K562 (cell line): ENCODE measurements around the gene PCOLCE2. TPM values are rescaled to one million over a fixed set of nuclear protein-coding genes. Genes with fewer than 3 reads are reported as not detected.

Experiments used
- ATAC-seq: fragments of 200-7000 bp; cut with Tn5 transposase; 3 replicates; pipeline ENCODE4 v1.9.1; 2020; ENCODE audit warnings: moderate library complexity
- BruUV-seq: library from RNA; stranded (reverse); fragments of 400-500 nt; replicated peaks from 2 replicates; lab custom pipeline; 2021; lab: Mats Ljungman, UMichigan
- CTCF ChIA-PET: fragments of 300-600 bp; formaldehyde crosslinking; extraction: SDS; loops from one replicate; lab custom pipeline; 2021; ENCODE audit warnings: low intra/inter-chr PET ratio; lab: Yijun Ruan, JAX
- POLR2A ChIA-PET: fragments of 300-600, 350-650 bp; sonication (Branson Sonifier 250); formaldehyde crosslinking; extraction: SDS; loops from one replicate; lab custom pipeline; 2021; ENCODE audit warnings: antibody characterized with exemption, inconsistent platforms; lab: Yijun Ruan, JAX
- DNase-seq, 4 experiments: peaks; one replicate each; pipeline versions ENCODE4 v3.0.0 to v3.0.0-alpha.2; 2011 to 2018; ENCODE audit warnings: low spot score in 3 of 4, mixed read lengths in 3 of 4; ENCODE audit errors: extremely low read depth in 1 of 4
- FAIRE-seq: peaks from 2 replicates; lab custom pipeline; 2011; peaks lifted over from hg19 to GRCh38; lab: Jason Lieb, UNC
- H2AFZ ChIP-seq: 2 replicates; pipeline ENCODE4 v1.6.0; 2011; ENCODE audit warnings: low read depth, low read length, control low read depth, inconsistent platforms
- H3K27ac ChIP-seq: fragments of 200-600 bp; 3 replicates; pipeline ENCODE4 v1.8.0; 2011; ENCODE audit warnings: low read depth, mild to moderate bottlenecking, control low read depth, inconsistent platforms, low read length, moderate library complexity, mixed read lengths; ENCODE audit errors: extremely low read depth
- H3K27me3 ChIP-seq, 2 experiments: fragments of 300-600 bp in 1 of 2; 2 replicates in 1 of 2; 3 replicates in 1 of 2; pipeline versions ENCODE4 v1.6.0 to v1.8.0; 2011; ENCODE audit warnings: inconsistent platforms in 2 of 2, low read length in 2 of 2, mild to moderate bottlenecking in 1 of 2, mixed read lengths in 1 of 2, moderate library complexity in 1 of 2; ENCODE audit not compliant: control insufficient read depth in 2 of 2, insufficient read depth in 2 of 2
- H3K36me3 ChIP-seq: fragments of 300-600 bp; 3 replicates; pipeline ENCODE4 v1.8.0; 2011; ENCODE audit warnings: mild to moderate bottlenecking, low read length, inconsistent platforms; ENCODE audit not compliant: control insufficient read depth, insufficient read depth
- H3K4me1 ChIP-seq, 2 experiments: fragments of 200-600 bp in 1 of 2; replicated peaks in 1 of 2; 2 replicates in 1 of 2; 3 replicates in 1 of 2; pipeline versions ENCODE4 v1.5.1 to v1.8.0; 2011; ENCODE audit warnings: inconsistent platforms in 2 of 2, low read length in 2 of 2, mild to moderate bottlenecking in 1 of 2, mixed read lengths in 1 of 2, moderate library complexity in 1 of 2; ENCODE audit not compliant: control insufficient read depth in 2 of 2, insufficient read depth in 2 of 2
- H3K4me2 ChIP-seq: 2 replicates; pipeline ENCODE4 v1.6.1; 2011; ENCODE audit warnings: low read length, control low read depth, inconsistent platforms, mixed read lengths; ENCODE audit not compliant: insufficient read depth
- H3K4me3 ChIP-seq: fragments of 200-600 bp; sonication (generic), shearing (Covaris generic); 2 replicates; pipeline ENCODE4 v1.5.1; 2016; ENCODE audit warnings: control low read depth, inconsistent platforms
- H3K79me2 ChIP-seq: fragments of 200-600 bp; 3 replicates; pipeline ENCODE4 v1.8.0; 2011; ENCODE audit warnings: low read length, inconsistent platforms; ENCODE audit not compliant: control insufficient read depth, insufficient read depth
- H3K9ac ChIP-seq, 2 experiments: 2 replicates each; pipeline versions ENCODE4 v1.6.0 to v1.6.1; 2011; ENCODE audit warnings: low read depth in 2 of 2, low read length in 2 of 2, control low read depth in 1 of 2, inconsistent platforms in 1 of 2, mild to moderate bottlenecking in 1 of 2, mixed read lengths in 1 of 2; ENCODE audit not compliant: insufficient read depth in 1 of 2
- H3K9me1 ChIP-seq: one replicate; pipeline ENCODE4 v1.6.0; 2011; ENCODE audit warnings: inconsistent platforms, mild to moderate bottlenecking, low read length, moderate library complexity; ENCODE audit not compliant: control insufficient read depth, insufficient read depth
- H3K9me3 ChIP-seq: replicated peaks from 2 replicates; pipeline ENCODE4 v1.5.1; 2011; ENCODE audit warnings: low read depth, low read length, inconsistent platforms; ENCODE audit not compliant: control insufficient read depth, insufficient read depth
- H4K20me1 ChIP-seq: replicated peaks from 2 replicates; pipeline ENCODE4 v1.6.1; 2011; ENCODE audit warnings: low read length, inconsistent platforms, mixed read lengths; ENCODE audit not compliant: control insufficient read depth, insufficient read depth
- NKRF ChIP-seq: fragments of 450-650 bp; IDR thresholded peaks from 2 replicates; pipeline ENCODE4 v1.6.1; 2016; ENCODE audit warnings: borderline replicate concordance
- SIX5 ChIP-seq, 2 experiments: IDR thresholded peaks; 2 replicates each; pipeline ENCODE4 v1.6.1; 2011; ENCODE audit warnings: low read length in 2 of 2, borderline replicate concordance in 1 of 2, low read depth in 1 of 2, mild to moderate bottlenecking in 1 of 2, moderate library complexity in 1 of 2; ENCODE audit not compliant: insufficient read depth in 1 of 2
- SNRNP70 ChIP-seq: fragments of 200-400 bp; formaldehyde crosslinking; optimal IDR thresholded peaks from 2 replicates; pipeline ENCODE3; 2017; ENCODE audit warnings: low read depth, low read length
- ZNF277 ChIP-seq: fragments of 250-450 bp; sonication (Bioruptor Pico); IDR thresholded peaks from 2 replicates; pipeline ENCODE4 v1.8.0; 2022; ENCODE audit warnings: inconsistent platforms, mild to moderate bottlenecking, moderate library complexity, borderline replicate concordance
- WGBS: fragments of 100-300 bp; shearing (Covaris generic); methylation state at CpG from one replicate; pipeline ENCODE4 v1.1.6; 2016; ENCODE audit warnings: low coverage, mixed read lengths; ENCODE audit not compliant: insufficient coverage; ENCODE audit errors: missing lambda C conversion rate; 5-methylcytosine and 5-hydroxymethylcytosine counted together
- in situ Hi-C: fragments of 300-500 bp; cut with MboI; formaldehyde crosslinking; loops from 4 replicates; pipeline ENCODE4 v1.15.0; 2018; ENCODE audit warnings: inconsistent platforms, mixed read lengths
- intact Hi-C: fragments of 100-400 bp; cut with micrococcal nuclease; formaldehyde crosslinking; loops from 2 replicates; pipeline ENCODE4 v1.14.2; 2022
- polyA plus RNA-seq, 8 experiments: library from polyadenylated mRNA; depleted of rRNA in 4 of 8; stranded (reverse) in 5 of 8; unstranded in 3 of 8; fragments of >200 nt; fragmentation: Nextera tagmentation in 2 of 8; fragmentation: Illumina TruSeq in 1 of 8; extraction: Ambion mirVana in 2 of 8; extraction: Trizol in 1 of 8; gene quantifications; 2 replicates each; pipeline versions ENCODE4 v1.2.1 to v1.2.3, GENCODE V29; 2011 to 2014; ENCODE audit warnings: inconsistent platforms in 1 of 8, missing spikeins in 1 of 8
- total RNA-seq, 7 experiments: library from RNA; depleted of rRNA in 6 of 7; stranded (reverse); fragments of >200 nt in 6 of 7; fragmentation: Illumina TruSeq in 2 of 7; extraction: Trizol in 2 of 7; gene quantifications; 2 replicates each; pipeline versions ENCODE4 v1.2.1 to v1.2.3, GENCODE V29; 2011 to 2021; ENCODE audit warnings: low replicate concordance in 1 of 7
- TF ChIP-seq, protein P1 (sequence below): fragments of 250-450 bp; sonication (Bioruptor Pico); IDR thresholded peaks from 2 replicates; pipeline ENCODE4 v1.4.0; 2020; ENCODE audit warnings: mild to moderate bottlenecking
- TF ChIP-seq, protein P2 (sequence below): fragments of 250-450 bp; sonication (Bioruptor Pico); IDR thresholded peaks from 2 replicates; pipeline ENCODE4 v1.8.0; 2021; ENCODE audit warnings: mild to moderate bottlenecking, moderate library complexity

Gene PCOLCE2
- total and polyA plus RNA-seq, 9 of the 15 experiments (the other 6 are each of a cell fraction or from before 2014, with no cell fraction given) = 0.18 to 1.2 (median 0.65) TPM

- no peak for TF ChIP-seq ZNF277
- TF ChIP-seq NKRF = no peak
Observed at GRCh38 chr3:142819179-142819578, 69.7 kb downstream of the PCOLCE2 start (continued).

- 27% methylated on average over 9 of the region's 9 CpGs for WGBS
Observed at GRCh38 chr3:142818651-142819050, 70.2 kb downstream of the PCOLCE2 start.

More at GRCh38 chr3:142818651-142819050, 70.2 kb downstream of the PCOLCE2 start:
- peak overlapping the region; percentile 47; the same call in 1 of the 2 replicates for H2AFZ ChIP-seq
- ChIA-PET CTCF (no interaction called here), POLR2A (no interaction called here)
- DNase-seq (peak in 1 of 4 experiments; percentile 23), FAIRE-seq (peak; percentile 19), ATAC-seq (peak; percentile 58; the same call in 2 of the 3 replicates)
- H3K4me2 ChIP-seq = no peak overlapping the region
- H3K9me3 ChIP-seq = no peaks in the 10 kb centered on the region
- no peak overlapping the region for H3K9ac ChIP-seq
- H3K4me3 ChIP-seq = no peak overlapping the region
- TF ChIP-seq, protein P1, sequence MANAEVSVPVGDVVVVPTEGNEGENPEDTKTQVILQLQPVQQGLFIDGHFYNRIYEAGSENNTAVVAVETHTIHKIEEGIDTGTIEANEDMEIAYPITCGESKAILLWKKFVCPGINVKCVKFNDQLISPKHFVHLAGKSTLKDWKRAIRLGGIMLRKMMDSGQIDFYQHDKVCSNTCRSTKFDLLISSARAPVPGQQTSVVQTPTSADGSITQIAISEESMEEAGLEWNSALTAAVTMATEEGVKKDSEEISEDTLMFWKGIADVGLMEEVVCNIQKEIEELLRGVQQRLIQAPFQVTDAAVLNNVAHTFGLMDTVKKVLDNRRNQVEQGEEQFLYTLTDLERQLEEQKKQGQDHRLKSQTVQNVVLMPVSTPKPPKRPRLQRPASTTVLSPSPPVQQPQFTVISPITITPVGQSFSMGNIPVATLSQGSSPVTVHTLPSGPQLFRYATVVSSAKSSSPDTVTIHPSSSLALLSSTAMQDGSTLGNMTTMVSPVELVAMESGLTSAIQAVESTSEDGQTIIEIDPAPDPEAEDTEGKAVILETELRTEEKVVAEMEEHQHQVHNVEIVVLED (CRISPR knock-in tag) = no peak
- TF ChIP-seq SNRNP70 = no peak
- TF ChIP-seq, protein P2, sequence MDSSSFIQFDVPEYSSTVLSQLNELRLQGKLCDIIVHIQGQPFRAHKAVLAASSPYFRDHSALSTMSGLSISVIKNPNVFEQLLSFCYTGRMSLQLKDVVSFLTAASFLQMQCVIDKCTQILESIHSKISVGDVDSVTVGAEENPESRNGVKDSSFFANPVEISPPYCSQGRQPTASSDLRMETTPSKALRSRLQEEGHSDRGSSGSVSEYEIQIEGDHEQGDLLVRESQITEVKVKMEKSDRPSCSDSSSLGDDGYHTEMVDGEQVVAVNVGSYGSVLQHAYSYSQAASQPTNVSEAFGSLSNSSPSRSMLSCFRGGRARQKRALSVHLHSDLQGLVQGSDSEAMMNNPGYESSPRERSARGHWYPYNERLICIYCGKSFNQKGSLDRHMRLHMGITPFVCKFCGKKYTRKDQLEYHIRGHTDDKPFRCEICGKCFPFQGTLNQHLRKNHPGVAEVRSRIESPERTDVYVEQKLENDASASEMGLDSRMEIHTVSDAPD (CRISPR knock-in tag) = no peak
- TF ChIP-seq SIX5 (IDR thresholded peaks at IDR 0.05; ENCODE audit: borderline replicate concordance in 1 of 2, insufficient read depth in 1 of 2, low read depth in 1 of 2, low read length in 2 of 2) = no peak
- in situ Hi-C loops = no loop called here
- intact Hi-C loops = no loop called here
- no peaks in the 10 kb centered on the region for H3K9me1 ChIP-seq
- no peaks in the 10 kb centered on the region for H3K36me3 ChIP-seq
- H3K4me1 ChIP-seq = peaks cover 0 to 10% of the 10 kb centered on the region in 2 experiments; a peak in 3 of 5 replicates
- BruUV-seq = no TSS peak
- no peak overlapping the region for H3K27ac ChIP-seq
- H3K27me3 ChIP-seq = peaks cover 0 to 5% of the 10 kb centered on the region in 2 experiments; a peak in 1 of 5 replicates
- H4K20me1 ChIP-seq = no peaks in the 10 kb centered on the region
- H3K79me2 ChIP-seq = no peaks in the 10 kb centered on the region
